K562 (cell line): Measurements from ENCODE around the gene HAPLN2. TPM values are rescaled to one million over a fixed set of nuclear protein-coding genes. Genes with fewer than 3 reads are reported as not detected.

Source experiments
- GTF2F1 ChIP-seq: IDR thresholded peaks from 2 replicates; pipeline ENCODE4 v1.6.1; 2011; ENCODE audit warnings: low read depth, low read length, improper control_type of control experiment
- KAT7 ChIP-seq: sonication (generic); formaldehyde crosslinking; IDR thresholded peaks from 2 replicates; pipeline ENCODE4 v1.8.0; 2022; ENCODE audit warnings: missing genetic modification reagents, mild to moderate bottlenecking, borderline replicate concordance
- RFX5 ChIP-seq: IDR thresholded peaks from 2 replicates; pipeline ENCODE4 v1.6.1; 2011; ENCODE audit warnings: low read depth, mild to moderate bottlenecking, improper control_type of control experiment, low read length
- TOE1 ChIP-seq, 2 experiments: fragments of 450-650 bp in 1 of 2; sonication (generic) in 1 of 2; formaldehyde crosslinking in 1 of 2; IDR thresholded peaks; 2 replicates each; pipeline versions ENCODE4 v1.7.1 to v1.8.0; 2016 to 2022; ENCODE audit warnings: borderline replicate concordance in 2 of 2, mild to moderate bottlenecking in 2 of 2, antibody characterized with exemption in 1 of 2, inconsistent platforms in 1 of 2, low read depth in 1 of 2, missing genetic modification reagents in 1 of 2, moderate library complexity in 1 of 2
- ZNF197 ChIP-seq: fragments of 200-800 bp; sonication (Bioruptor generic); IDR thresholded peaks from 2 replicates; pipeline ENCODE4 v1.6.1; 2016; ENCODE audit warnings: low read depth, missing genetic modification characterization, missing compliant biosample characterization
- polyA plus RNA-seq, 8 experiments: library from polyadenylated mRNA; depleted of rRNA in 4 of 8; stranded (reverse) in 5 of 8; unstranded in 3 of 8; fragments of >200 nt; fragmentation: Nextera tagmentation in 2 of 8; fragmentation: Illumina TruSeq in 1 of 8; extraction: Ambion mirVana in 2 of 8; extraction: Trizol in 1 of 8; gene quantifications; 2 replicates each; pipeline versions ENCODE4 v1.2.1 to v1.2.3, GENCODE V29; 2011 to 2014; ENCODE audit warnings: inconsistent platforms in 1 of 8, missing spikeins in 1 of 8
- total RNA-seq, 7 experiments: library from RNA; depleted of rRNA in 6 of 7; stranded (reverse); fragments of >200 nt in 6 of 7; fragmentation: Illumina TruSeq in 2 of 7; extraction: Trizol in 2 of 7; gene quantifications; 2 replicates each; pipeline versions ENCODE4 v1.2.1 to v1.2.3, GENCODE V29; 2011 to 2021; ENCODE audit warnings: low replicate concordance in 1 of 7
- TF ChIP-seq, protein P1 (sequence below): fragments of 200-600 bp; sonication (generic); IDR thresholded peaks from one replicate; pipeline ENCODE4 v1.6.1; 2012; ENCODE audit warnings: mild to moderate bottlenecking, low read depth, low read length, inconsistent platforms
- TF ChIP-seq, protein P2 (sequence below), 2 experiments: fragments of 250-450 bp in 1 of 2; fragments of 450-650 bp in 1 of 2; sonication (Bioruptor Pico) in 1 of 2; IDR thresholded peaks; 2 replicates each; pipeline versions ENCODE4 v1.6.1 to v1.8.0; 2016 to 2021; ENCODE audit warnings: mild to moderate bottlenecking in 2 of 2, moderate library complexity in 2 of 2, missing compliant biosample characterization in 1 of 2, missing genetic modification characterization in 1 of 2
- TF ChIP-seq, protein P3 (sequence below): IDR thresholded peaks from 2 replicates; pipeline ENCODE4 v1.6.1; 2016; ENCODE audit warnings: missing genetic modification characterization, missing compliant biosample characterization
- TF ChIP-seq, protein P4 (sequence below): fragments of 450-650 bp; IDR thresholded peaks from 2 replicates; pipeline ENCODE4 v1.6.1; 2014; ENCODE audit warnings: low read depth, mild to moderate bottlenecking, moderate library complexity, borderline replicate concordance

The HAPLN2 gene
- total and polyA plus RNA-seq, 9 of the 15 experiments (the other 6 are each of a cell fraction or from before 2014, with no cell fraction given): 0.14 to 5.2 (median 3.8) TPM; not detected in 4

DNA sequence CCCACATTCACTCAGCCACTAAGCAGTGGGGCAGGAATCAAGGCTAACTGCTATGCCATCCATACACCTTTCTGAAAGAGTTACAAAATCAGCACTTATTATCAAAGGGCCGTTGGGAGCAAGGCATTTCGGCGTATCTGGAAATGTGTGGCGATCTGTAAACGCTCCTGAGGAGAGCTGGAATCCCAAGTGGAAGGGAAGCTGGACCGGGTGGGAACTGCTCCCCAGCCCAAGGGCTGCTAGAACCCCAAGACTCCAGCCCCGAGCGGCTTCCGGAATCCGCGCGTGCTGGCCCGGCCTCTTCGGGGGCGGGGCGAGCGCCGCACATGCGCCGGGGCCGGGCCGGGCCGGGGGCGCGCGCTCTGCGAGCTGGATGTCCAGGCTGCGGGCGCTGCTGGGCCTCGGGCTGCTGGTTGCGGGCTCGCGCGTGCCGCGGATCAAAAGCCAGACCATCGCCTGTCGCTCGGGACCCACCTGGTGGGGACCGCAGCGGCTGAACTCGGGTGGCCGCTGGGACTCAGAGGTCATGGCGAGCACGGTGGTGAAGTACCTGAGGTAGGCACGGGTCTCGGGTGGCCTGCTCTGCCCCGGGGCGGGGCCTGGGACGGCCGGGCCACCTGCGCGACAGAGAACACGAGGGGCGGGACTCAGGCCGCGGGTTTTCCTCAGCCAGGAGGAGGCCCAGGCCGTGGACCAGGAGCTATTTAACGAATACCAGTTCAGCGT lies 27.6 kb upstream of the HAPLN2 start, which contains the start of gene NAXE (continued):
- TF ChIP-seq, protein P1, sequence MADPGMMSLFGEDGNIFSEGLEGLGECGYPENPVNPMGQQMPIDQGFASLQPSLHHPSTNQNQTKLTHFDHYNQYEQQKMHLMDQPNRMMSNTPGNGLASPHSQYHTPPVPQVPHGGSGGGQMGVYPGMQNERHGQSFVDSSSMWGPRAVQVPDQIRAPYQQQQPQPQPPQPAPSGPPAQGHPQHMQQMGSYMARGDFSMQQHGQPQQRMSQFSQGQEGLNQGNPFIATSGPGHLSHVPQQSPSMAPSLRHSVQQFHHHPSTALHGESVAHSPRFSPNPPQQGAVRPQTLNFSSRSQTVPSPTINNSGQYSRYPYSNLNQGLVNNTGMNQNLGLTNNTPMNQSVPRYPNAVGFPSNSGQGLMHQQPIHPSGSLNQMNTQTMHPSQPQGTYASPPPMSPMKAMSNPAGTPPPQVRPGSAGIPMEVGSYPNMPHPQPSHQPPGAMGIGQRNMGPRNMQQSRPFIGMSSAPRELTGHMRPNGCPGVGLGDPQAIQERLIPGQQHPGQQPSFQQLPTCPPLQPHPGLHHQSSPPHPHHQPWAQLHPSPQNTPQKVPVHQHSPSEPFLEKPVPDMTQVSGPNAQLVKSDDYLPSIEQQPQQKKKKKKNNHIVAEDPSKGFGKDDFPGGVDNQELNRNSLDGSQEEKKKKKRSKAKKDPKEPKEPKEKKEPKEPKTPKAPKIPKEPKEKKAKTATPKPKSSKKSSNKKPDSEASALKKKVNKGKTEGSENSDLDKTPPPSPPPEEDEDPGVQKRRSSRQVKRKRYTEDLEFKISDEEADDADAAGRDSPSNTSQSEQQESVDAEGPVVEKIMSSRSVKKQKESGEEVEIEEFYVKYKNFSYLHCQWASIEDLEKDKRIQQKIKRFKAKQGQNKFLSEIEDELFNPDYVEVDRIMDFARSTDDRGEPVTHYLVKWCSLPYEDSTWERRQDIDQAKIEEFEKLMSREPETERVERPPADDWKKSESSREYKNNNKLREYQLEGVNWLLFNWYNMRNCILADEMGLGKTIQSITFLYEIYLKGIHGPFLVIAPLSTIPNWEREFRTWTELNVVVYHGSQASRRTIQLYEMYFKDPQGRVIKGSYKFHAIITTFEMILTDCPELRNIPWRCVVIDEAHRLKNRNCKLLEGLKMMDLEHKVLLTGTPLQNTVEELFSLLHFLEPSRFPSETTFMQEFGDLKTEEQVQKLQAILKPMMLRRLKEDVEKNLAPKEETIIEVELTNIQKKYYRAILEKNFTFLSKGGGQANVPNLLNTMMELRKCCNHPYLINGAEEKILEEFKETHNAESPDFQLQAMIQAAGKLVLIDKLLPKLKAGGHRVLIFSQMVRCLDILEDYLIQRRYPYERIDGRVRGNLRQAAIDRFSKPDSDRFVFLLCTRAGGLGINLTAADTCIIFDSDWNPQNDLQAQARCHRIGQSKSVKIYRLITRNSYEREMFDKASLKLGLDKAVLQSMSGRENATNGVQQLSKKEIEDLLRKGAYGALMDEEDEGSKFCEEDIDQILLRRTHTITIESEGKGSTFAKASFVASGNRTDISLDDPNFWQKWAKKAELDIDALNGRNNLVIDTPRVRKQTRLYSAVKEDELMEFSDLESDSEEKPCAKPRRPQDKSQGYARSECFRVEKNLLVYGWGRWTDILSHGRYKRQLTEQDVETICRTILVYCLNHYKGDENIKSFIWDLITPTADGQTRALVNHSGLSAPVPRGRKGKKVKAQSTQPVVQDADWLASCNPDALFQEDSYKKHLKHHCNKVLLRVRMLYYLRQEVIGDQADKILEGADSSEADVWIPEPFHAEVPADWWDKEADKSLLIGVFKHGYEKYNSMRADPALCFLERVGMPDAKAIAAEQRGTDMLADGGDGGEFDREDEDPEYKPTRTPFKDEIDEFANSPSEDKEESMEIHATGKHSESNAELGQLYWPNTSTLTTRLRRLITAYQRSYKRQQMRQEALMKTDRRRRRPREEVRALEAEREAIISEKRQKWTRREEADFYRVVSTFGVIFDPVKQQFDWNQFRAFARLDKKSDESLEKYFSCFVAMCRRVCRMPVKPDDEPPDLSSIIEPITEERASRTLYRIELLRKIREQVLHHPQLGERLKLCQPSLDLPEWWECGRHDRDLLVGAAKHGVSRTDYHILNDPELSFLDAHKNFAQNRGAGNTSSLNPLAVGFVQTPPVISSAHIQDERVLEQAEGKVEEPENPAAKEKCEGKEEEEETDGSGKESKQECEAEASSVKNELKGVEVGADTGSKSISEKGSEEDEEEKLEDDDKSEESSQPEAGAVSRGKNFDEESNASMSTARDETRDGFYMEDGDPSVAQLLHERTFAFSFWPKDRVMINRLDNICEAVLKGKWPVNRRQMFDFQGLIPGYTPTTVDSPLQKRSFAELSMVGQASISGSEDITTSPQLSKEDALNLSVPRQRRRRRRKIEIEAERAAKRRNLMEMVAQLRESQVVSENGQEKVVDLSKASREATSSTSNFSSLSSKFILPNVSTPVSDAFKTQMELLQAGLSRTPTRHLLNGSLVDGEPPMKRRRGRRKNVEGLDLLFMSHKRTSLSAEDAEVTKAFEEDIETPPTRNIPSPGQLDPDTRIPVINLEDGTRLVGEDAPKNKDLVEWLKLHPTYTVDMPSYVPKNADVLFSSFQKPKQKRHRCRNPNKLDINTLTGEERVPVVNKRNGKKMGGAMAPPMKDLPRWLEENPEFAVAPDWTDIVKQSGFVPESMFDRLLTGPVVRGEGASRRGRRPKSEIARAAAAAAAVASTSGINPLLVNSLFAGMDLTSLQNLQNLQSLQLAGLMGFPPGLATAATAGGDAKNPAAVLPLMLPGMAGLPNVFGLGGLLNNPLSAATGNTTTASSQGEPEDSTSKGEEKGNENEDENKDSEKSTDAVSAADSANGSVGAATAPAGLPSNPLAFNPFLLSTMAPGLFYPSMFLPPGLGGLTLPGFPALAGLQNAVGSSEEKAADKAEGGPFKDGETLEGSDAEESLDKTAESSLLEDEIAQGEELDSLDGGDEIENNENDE: no peak
- TF ChIP-seq, protein P2, sequence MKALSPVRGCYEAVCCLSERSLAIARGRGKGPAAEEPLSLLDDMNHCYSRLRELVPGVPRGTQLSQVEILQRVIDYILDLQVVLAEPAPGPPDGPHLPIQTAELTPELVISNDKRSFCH (CRISPR knock-in tag; IDR thresholded peaks at IDR 0.05): no peak
- TF ChIP-seq, protein P2 (tag; IDR thresholded peaks at IDR 0.05): peak; percentile 43; the same call in 1 of the 2 replicates
- TF ChIP-seq, protein P3, sequence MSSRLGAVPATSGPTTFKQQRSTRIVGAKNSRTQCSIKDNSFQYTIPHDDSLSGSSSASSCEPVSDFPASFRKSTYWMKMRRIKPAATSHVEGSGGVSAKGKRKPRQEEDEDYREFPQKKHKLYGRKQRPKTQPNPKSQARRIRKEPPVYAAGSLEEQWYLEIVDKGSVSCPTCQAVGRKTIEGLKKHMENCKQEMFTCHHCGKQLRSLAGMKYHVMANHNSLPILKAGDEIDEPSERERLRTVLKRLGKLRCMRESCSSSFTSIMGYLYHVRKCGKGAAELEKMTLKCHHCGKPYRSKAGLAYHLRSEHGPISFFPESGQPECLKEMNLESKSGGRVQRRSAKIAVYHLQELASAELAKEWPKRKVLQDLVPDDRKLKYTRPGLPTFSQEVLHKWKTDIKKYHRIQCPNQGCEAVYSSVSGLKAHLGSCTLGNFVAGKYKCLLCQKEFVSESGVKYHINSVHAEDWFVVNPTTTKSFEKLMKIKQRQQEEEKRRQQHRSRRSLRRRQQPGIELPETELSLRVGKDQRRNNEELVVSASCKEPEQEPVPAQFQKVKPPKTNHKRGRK (tag): no peak
- TF ChIP-seq ZNF197 (CRISPR knock-in tag) (no peak), KAT7 (CRISPR knock-in tag) (peak; percentile 20; the same call in 1 of the 2 replicates), TOE1 (IDR thresholded peaks at IDR 0.05; ENCODE audit: borderline replicate concordance) (no peak), TOE1 (CRISPR knock-in tag; IDR thresholded peaks at IDR 0.05; ENCODE audit: borderline replicate concordance, low read depth) (no peak), RFX5 (no peak), GTF2F1 (0 out of 2 replicates have a peak, but pooled peaks have one; percentile 55)
- TF ChIP-seq, protein P4, sequence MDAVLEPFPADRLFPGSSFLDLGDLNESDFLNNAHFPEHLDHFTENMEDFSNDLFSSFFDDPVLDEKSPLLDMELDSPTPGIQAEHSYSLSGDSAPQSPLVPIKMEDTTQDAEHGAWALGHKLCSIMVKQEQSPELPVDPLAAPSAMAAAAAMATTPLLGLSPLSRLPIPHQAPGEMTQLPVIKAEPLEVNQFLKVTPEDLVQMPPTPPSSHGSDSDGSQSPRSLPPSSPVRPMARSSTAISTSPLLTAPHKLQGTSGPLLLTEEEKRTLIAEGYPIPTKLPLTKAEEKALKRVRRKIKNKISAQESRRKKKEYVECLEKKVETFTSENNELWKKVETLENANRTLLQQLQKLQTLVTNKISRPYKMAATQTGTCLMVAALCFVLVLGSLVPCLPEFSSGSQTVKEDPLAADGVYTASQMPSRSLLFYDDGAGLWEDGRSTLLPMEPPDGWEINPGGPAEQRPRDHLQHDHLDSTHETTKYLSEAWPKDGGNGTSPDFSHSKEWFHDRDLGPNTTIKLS: peak; percentile 60; the same call in 1 of the 2 replicates
